HepG2 (cell line): ENCODE measurements around the gene FSIP1. TPM values are rescaled to one million over a fixed set of nuclear protein-coding genes. Genes with fewer than 3 reads are reported as not detected.

Experiments
- ATAC-seq: fragments of 200-7000 bp; cut with Tn5 transposase; 3 replicates; pipeline ENCODE4 v1.9.1; 2020; ENCODE audit warnings: mild to moderate bottlenecking, moderate library complexity
- BruUV-seq: library from RNA; stranded (reverse); fragments of 400-500 nt; replicated peaks from 2 replicates; lab custom pipeline; 2021; lab: Mats Ljungman, UMichigan
- CTCF ChIA-PET: fragments of 300-600 bp; formaldehyde crosslinking; extraction: SDS; loops from one replicate; lab custom pipeline; 2021; ENCODE audit warnings: low total read pairs, inconsistent platforms, low intra/inter-chr PET ratio; lab: Yijun Ruan, JAX
- POLR2A ChIA-PET: fragments of 350-600 bp; sonication (Branson Sonifier 250); formaldehyde crosslinking; loops from one replicate; lab custom pipeline; 2020; ENCODE audit warnings: antibody characterized with exemption, inconsistent platforms; lab: Yijun Ruan, JAX
- DNase-seq: peaks from one replicate; pipeline ENCODE4 v3.0.0-alpha.2; 2015; ENCODE audit warnings: low spot score
- FAIRE-seq: peaks from 3 replicates; lab custom pipeline; 2011; peaks lifted over from hg19 to GRCh38; lab: Jason Lieb, UNC
- H2AFZ ChIP-seq: one replicate; pipeline ENCODE4 v1.6.1; 2011; ENCODE audit warnings: low read length, inconsistent platforms
- H3K27ac ChIP-seq: fragments of 300-600 bp; 3 replicates; pipeline ENCODE4 v1.8.0; 2011; ENCODE audit warnings: mixed run types, mild to moderate bottlenecking, mixed read lengths, low read length, inconsistent platforms; ENCODE audit not compliant: insufficient read depth; ENCODE audit errors: extremely low read length
- H3K27me3 ChIP-seq, 2 experiments: fragments of 200-600 bp in 1 of 2; 2 replicates in 1 of 2; 3 replicates in 1 of 2; pipeline versions ENCODE4 v1.6.0 to v1.8.0; 2011; ENCODE audit warnings: low read length in 2 of 2, mild to moderate bottlenecking in 2 of 2, moderate library complexity in 2 of 2, inconsistent platforms in 1 of 2; ENCODE audit not compliant: insufficient read depth in 2 of 2, control insufficient read depth in 1 of 2
- H3K36me3 ChIP-seq, 2 experiments: fragments of 200-600 bp in 1 of 2; replicated peaks in 1 of 2; 2 replicates in 1 of 2; 3 replicates in 1 of 2; pipeline versions ENCODE4 v1.5.1 to v1.8.0; 2011; ENCODE audit warnings: low read length in 2 of 2, inconsistent platforms in 1 of 2; ENCODE audit not compliant: insufficient read depth in 2 of 2, control insufficient read depth in 1 of 2
- H3K4me1 ChIP-seq: 2 replicates; pipeline ENCODE4 v1.5.1; 2012; ENCODE audit warnings: low read length, inconsistent platforms; ENCODE audit not compliant: insufficient read depth
- H3K4me2 ChIP-seq: 2 replicates; pipeline ENCODE4 v1.6.0; 2011; ENCODE audit warnings: low read depth, low read length, inconsistent platforms
- H3K4me3 ChIP-seq, 3 experiments: fragments of 200-600 bp in 1 of 3; sonication (generic), shearing (Covaris generic) in 1 of 3; replicated peaks in 1 of 3; 2 replicates each; pipeline ENCODE4 v1.5.1; 2011 to 2016; ENCODE audit warnings: low read length in 3 of 3, inconsistent platforms in 2 of 3, low read depth in 2 of 3, mild to moderate bottlenecking in 2 of 3, control low read depth in 1 of 3, mixed read lengths in 1 of 3; ENCODE audit not compliant: insufficient read depth in 1 of 3
- H3K79me2 ChIP-seq: one replicate; pipeline ENCODE4 v1.6.1; 2011; ENCODE audit warnings: low read length, inconsistent platforms; ENCODE audit not compliant: insufficient read depth
- H3K9ac ChIP-seq: 2 replicates; pipeline ENCODE4 v1.6.0; 2011; ENCODE audit warnings: mild to moderate bottlenecking, low read depth, low read length, inconsistent platforms; ENCODE audit not compliant: insufficient read depth
- H3K9me3 ChIP-seq: 2 replicates; pipeline ENCODE4 v1.5.1; 2012; ENCODE audit warnings: mild to moderate bottlenecking, low read length
- H4K20me1 ChIP-seq: 2 replicates; pipeline ENCODE4 v1.6.0; 2011; ENCODE audit warnings: inconsistent platforms, mild to moderate bottlenecking, low read length, moderate library complexity; ENCODE audit not compliant: insufficient read depth
- ATM ChIP-seq: fragments of 450-650 bp; IDR thresholded peaks from 2 replicates; pipeline ENCODE4 v1.7.1; 2017; ENCODE audit warnings: mild to moderate bottlenecking, borderline replicate concordance
- HNF4A ChIP-seq: sonication (generic); formaldehyde crosslinking; IDR thresholded peaks from 2 replicates; pipeline ENCODE4 v1.4.0; 2020; ENCODE audit warnings: missing genetic modification reagents
- KDM2A ChIP-seq: sonication (generic); formaldehyde crosslinking; IDR thresholded peaks from 2 replicates; pipeline ENCODE4 v1.4.0; 2020; ENCODE audit warnings: low read depth, missing genetic modification reagents, borderline replicate concordance
- POLR2G ChIP-seq: fragments of 200-400 bp; formaldehyde crosslinking; IDR thresholded peaks from 2 replicates; pipeline ENCODE4 v1.6.1; 2018; ENCODE audit warnings: mild to moderate bottlenecking, low read depth, low read length, moderate library complexity
- RBFOX2 ChIP-seq: fragments of 200-400 bp; formaldehyde crosslinking; IDR thresholded peaks from 2 replicates; pipeline ENCODE4 v1.6.1; 2017; ENCODE audit warnings: low read depth, mild to moderate bottlenecking, low read length
- REL ChIP-seq: sonication (generic); formaldehyde crosslinking; conservative IDR thresholded peaks from 2 replicates; pipeline ENCODE4 v1.8.0; 2022; ENCODE audit warnings: mild to moderate bottlenecking, missing genetic modification reagents, moderate library complexity
- ZNF20 ChIP-seq: sonication (generic); formaldehyde crosslinking; IDR thresholded peaks from 2 replicates; pipeline ENCODE4 v1.4.0; 2020; ENCODE audit warnings: mild to moderate bottlenecking, moderate library complexity, missing genetic modification reagents
- ZNF567 ChIP-seq: sonication (generic); formaldehyde crosslinking; IDR thresholded peaks from 2 replicates; pipeline ENCODE4 v1.8.1; 2023; ENCODE audit warnings: mild to moderate bottlenecking, missing genetic modification reagents, borderline replicate concordance
- ZSCAN20 ChIP-seq: sonication (generic); formaldehyde crosslinking; IDR thresholded peaks from 2 replicates; pipeline ENCODE4 v1.4.0; 2020; ENCODE audit warnings: missing genetic modification reagents, mild to moderate bottlenecking, borderline replicate concordance
- WGBS: methylation state at CpG from one replicate; pipeline ENCODE4 v1.1.6; 2017; ENCODE audit warnings: low lambda C conversion rate; 5-methylcytosine and 5-hydroxymethylcytosine counted together
- in situ Hi-C: cut with HindIII; loops from 2 replicates; pipeline ENCODE4 v1.10.0; 2017; ENCODE audit warnings: low pct_unique_long_range_greater_than_20kb; ENCODE audit not compliant: extremely low pct_ligation_motif_present
- intact Hi-C: fragments of 100-400 bp; cut with micrococcal nuclease; formaldehyde crosslinking; loops from one replicate; pipeline ENCODE4 v1.10.0; 2022; ENCODE audit not compliant: unreplicated experiment
- polyA plus RNA-seq, 8 experiments: library from polyadenylated mRNA; depleted of rRNA in 3 of 8; stranded (reverse) in 7 of 8; unstranded in 1 of 8; fragments of >200 nt; fragmentation: Illumina TruSeq in 4 of 8; extraction: Trizol in 4 of 8; gene quantifications; 2 replicates each; pipeline versions ENCODE4 v1.2.1 to v1.2.3, GENCODE V29; 2011 to 2016; ENCODE audit warnings: low read depth in 4 of 8, missing spikeins in 1 of 8, mixed read lengths in 1 of 8; ENCODE audit not compliant: insufficient read depth in 1 of 8
- total RNA-seq, 5 experiments: library from RNA; depleted of rRNA; stranded (reverse); fragments of >200 nt; fragmentation: Illumina TruSeq; extraction: Trizol; gene quantifications; 2 replicates each; pipeline ENCODE4 v1.2.3, GENCODE V29; 2016; ENCODE audit warnings: low read depth in 1 of 5
- TF ChIP-seq, protein P1 (sequence below): sonication (generic); IDR thresholded peaks from 2 replicates; pipeline ENCODE4 v1.6.1; 2016; ENCODE audit warnings: low read depth, borderline replicate concordance
- TF ChIP-seq, protein P2 (sequence below): sonication (generic); formaldehyde crosslinking; IDR thresholded peaks from 2 replicates; pipeline ENCODE4 v1.5.1; 2020; ENCODE audit warnings: missing genetic modification reagents, mild to moderate bottlenecking, borderline replicate concordance

The FSIP1 gene
- total and polyA plus RNA-seq, 2 of the 13 experiments (the other 11 are each of a cell fraction or from before 2014, with no cell fraction given), result 0.18 TPM; not detected in 1

DNA sequence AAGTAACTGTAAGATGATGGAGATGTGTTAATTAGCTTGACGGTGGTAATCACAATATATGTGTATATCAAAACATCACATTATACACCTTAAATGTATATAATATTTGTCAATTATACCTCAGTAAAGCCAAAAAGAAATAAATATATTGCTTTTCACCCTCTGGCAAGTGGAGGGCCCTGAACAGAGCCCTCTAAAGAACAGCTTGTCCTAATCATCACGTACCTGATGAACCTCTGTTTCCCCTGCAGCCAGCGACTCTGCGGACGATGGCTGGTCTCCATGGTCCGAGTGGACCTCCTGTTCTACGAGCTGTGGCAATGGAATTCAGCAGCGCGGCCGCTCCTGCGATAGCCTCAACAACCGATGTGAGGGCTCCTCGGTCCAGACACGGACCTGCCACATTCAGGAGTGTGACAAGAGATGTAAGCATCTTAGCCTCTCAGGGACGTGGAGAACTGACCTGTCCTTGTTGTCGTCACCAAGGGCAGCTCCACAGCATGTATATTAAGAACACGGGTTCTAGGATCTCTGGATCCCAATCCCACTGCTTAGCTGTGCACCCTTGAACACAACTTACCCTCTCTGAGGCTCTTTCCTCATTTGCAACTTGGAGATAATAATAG, 195.4 kb downstream of the FSIP1 start:
- in situ Hi-C loops (loop anchor here (10.0 kb wide), 3 partner anchors 152 to 772 kb away; no protein-coding TSS in a partner anchor), intact Hi-C loops (loop anchor here (2.0 kb wide), 1 partner anchor 410 kb away; no protein-coding TSS in a partner anchor)
- no peak overlapping the region for H3K4me3 ChIP-seq
- H3K27ac ChIP-seq, result no peak overlapping the region
- peaks cover 11% of the 10 kb centered on the region; the same call in 1 of the 2 replicates for H4K20me1 ChIP-seq
- no peak for ATAC-seq
- H3K9me3 ChIP-seq, result no peaks in the 10 kb centered on the region
- H2AFZ ChIP-seq, result no peak overlapping the region
- TF ChIP-seq KDM2A (CRISPR knock-in tag) (no peak), ATM (no peak), ZNF20 (CRISPR knock-in tag) (no peak), HNF4A (CRISPR knock-in tag) (no peak), RBFOX2 (peak; percentile 33; the same call in 1 of the 2 replicates), ZSCAN20 (CRISPR knock-in tag) (no peak), REL (no peak), ZNF567 (CRISPR knock-in tag) (no peak), POLR2G (0 out of 2 replicates have a peak, but pooled peaks have one; percentile 15)
- TF ChIP-seq, protein P1, sequence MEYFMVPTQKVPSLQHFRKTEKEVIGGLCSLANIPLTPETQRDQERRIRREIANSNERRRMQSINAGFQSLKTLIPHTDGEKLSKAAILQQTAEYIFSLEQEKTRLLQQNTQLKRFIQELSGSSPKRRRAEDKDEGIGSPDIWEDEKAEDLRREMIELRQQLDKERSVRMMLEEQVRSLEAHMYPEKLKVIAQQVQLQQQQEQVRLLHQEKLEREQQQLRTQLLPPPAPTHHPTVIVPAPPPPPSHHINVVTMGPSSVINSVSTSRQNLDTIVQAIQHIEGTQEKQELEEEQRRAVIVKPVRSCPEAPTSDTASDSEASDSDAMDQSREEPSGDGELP, result no peak
- TF ChIP-seq, protein P2, sequence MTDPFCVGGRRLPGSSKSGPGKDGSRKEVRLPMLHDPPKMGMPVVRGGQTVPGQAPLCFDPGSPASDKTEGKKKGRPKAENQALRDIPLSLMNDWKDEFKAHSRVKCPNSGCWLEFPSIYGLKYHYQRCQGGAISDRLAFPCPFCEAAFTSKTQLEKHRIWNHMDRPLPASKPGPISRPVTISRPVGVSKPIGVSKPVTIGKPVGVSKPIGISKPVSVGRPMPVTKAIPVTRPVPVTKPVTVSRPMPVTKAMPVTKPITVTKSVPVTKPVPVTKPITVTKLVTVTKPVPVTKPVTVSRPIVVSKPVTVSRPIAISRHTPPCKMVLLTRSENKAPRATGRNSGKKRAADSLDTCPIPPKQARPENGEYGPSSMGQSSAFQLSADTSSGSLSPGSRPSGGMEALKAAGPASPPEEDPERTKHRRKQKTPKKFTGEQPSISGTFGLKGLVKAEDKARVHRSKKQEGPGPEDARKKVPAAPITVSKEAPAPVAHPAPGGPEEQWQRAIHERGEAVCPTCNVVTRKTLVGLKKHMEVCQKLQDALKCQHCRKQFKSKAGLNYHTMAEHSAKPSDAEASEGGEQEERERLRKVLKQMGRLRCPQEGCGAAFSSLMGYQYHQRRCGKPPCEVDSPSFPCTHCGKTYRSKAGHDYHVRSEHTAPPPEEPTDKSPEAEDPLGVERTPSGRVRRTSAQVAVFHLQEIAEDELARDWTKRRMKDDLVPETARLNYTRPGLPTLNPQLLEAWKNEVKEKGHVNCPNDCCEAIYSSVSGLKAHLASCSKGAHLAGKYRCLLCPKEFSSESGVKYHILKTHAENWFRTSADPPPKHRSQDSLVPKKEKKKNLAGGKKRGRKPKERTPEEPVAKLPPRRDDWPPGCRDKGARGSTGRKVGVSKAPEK (CRISPR knock-in tag), result no peak
- H3K79me2 ChIP-seq, result peaks cover 11% of the 10 kb centered on the region
- POLR2A ChIA-PET, result no interaction called here
- H3K36me3 ChIP-seq, result peaks cover 38 to 91% of the 10 kb centered on the region in 2 experiments
- H3K4me1 ChIP-seq, result peaks cover 49% of the 10 kb centered on the region
- CTCF ChIA-PET, result no interaction called here
- H3K27me3 ChIP-seq, result no peaks in the 10 kb centered on the region
- no TSS peak for BruUV-seq
- WGBS, result 92% methylated on average over 10 of the region's 17 CpGs
- FAIRE-seq, result no peak
- H3K9ac ChIP-seq, result no peak overlapping the region
- no peak overlapping the region for H3K4me2 ChIP-seq
- DNase-seq, result no peak
